ENCODE data around the gene RPUSD1. TPM values are rescaled to one million over a fixed set of nuclear protein-coding genes. Genes with fewer than 3 reads are reported as not detected.

Gene RPUSD1
- total RNA-seq, 1 experiment from 2014 or later: 48.6 TPM

GRCh38 chr16:766008-766819 is 22.0 kb downstream of the RPUSD1 start:
- Histone ChIP-seq H4K91ac (ENCODE audit: insufficient read length, low read depth, low read length) (no peak overlapping the region), H3K9me3 (ENCODE audit: control insufficient read depth, low read depth, low read length) (no peaks in the 10 kb centered on the region), H3K27ac (ENCODE audit: insufficient read length, low read depth, low read length) (no peak overlapping the region), H3K23me2 (ENCODE audit: insufficient read length, low read depth, low read length, poor library complexity, severe bottlenecking) (no peaks in the 10 kb centered on the region), H3K18ac (ENCODE audit: insufficient read length, low read depth, low read length) (no peak overlapping the region), H3K9ac (ENCODE audit: extremely low read depth, insufficient read length, low read length) (no peak overlapping the region), H3K27me3 (ENCODE audit: insufficient read depth, low read length) (no peaks in the 10 kb centered on the region), H4K8ac (replicated peaks; ENCODE audit: insufficient read length, low read depth, low read length) (no peak overlapping the region), H2BK15ac (ENCODE audit: low read depth, low read length) (no peak overlapping the region), H3K79me1 (ENCODE audit: insufficient read depth, low read depth, low read length, poor library complexity, severe bottlenecking) (no peaks in the 10 kb centered on the region), H2BK20ac (ENCODE audit: low read depth, low read length, poor library complexity, severe bottlenecking) (no peak overlapping the region), H3K4ac (ENCODE audit: low read depth, low read length) (no peak overlapping the region), H4K5ac (ENCODE audit: insufficient read length, low read depth, low read length) (no peak overlapping the region), H3K4me1 (ENCODE audit: insufficient read depth, low read length) (no peaks in the 10 kb centered on the region), H2AK5ac (ENCODE audit: insufficient read length, low read length) (no peak overlapping the region), H3K14ac (ENCODE audit: insufficient read depth, low read length) (no peak overlapping the region), H3T11ph (ENCODE audit: low read length) (no peak overlapping the region), H3K79me2 (ENCODE audit: insufficient read depth, low read length) (no peaks in the 10 kb centered on the region), H3K4me2 (ENCODE audit: insufficient read depth, insufficient read length, low read length) (no peak overlapping the region), H3K56ac (ENCODE audit: insufficient read length, low read depth, low read length) (no peak overlapping the region), H2BK120ac (ENCODE audit: low read depth, low read length, poor library complexity, severe bottlenecking) (no peak overlapping the region), H4K20me1 (ENCODE audit: control insufficient read depth, insufficient read depth, insufficient read length) (no peaks in the 10 kb centered on the region), H2AFZ (ENCODE audit: low read length) (no peak overlapping the region), H2BK12ac (ENCODE audit: insufficient read length, low read depth, low read length) (no peak overlapping the region), H3K23ac (ENCODE audit: insufficient read length, low read depth, low read length) (no peak overlapping the region), H2BK5ac (ENCODE audit: insufficient read length, low read length) (no peak overlapping the region)
- TF ChIP-seq CTCF (conservative IDR thresholded peaks at IDR 0.05): no peak
- Mint-ChIP-seq H3K27ac (no peak overlapping the region), H3K4me1 (peaks cover 0 to 3% of the 10 kb centered on the region in 2 experiments; a peak in 1 of 4 replicates), H3K27me3 (ENCODE audit: low read depth) (peaks cover 3% of the 10 kb centered on the region), H3K36me3 (ENCODE audit: insufficient read depth in 1 of 3, low read depth in 3 of 3) (no peaks in the 10 kb centered on the region), H3K9me3 (no peaks in the 10 kb centered on the region; a peak in 1 of 5 replicates), H3K4me3 (no peak overlapping the region)
- WGBS (ENCODE audit: extremely low coverage, insufficient read length, low lambda C conversion rate): no CpG with 5 or more reads among the region's 29 CpGs
- DNase-seq: no peak

Data from H9 (cell line).